Hepatocyte (in vitro differentiated cells): ENCODE results near the gene KRTAP2-1.

ENCODE experiments used
- CTCF ChIP-seq: fragments of 200-600 bp; sonication (generic); IDR thresholded peaks from 2 replicates; pipeline ENCODE4 v1.5.1; 2016; ENCODE audit warnings: antibody characterized with exemption, mild to moderate bottlenecking; ENCODE audit not compliant: poor library complexity
- EZH2phosphoT487 ChIP-seq: fragments of 200-600 bp; sonication (generic); IDR thresholded peaks from one replicate; pipeline ENCODE4 v1.6.1; 2018; ENCODE audit warnings: antibody characterized with exemption, mild to moderate bottlenecking, low read depth, moderate library complexity; ENCODE audit not compliant: unreplicated experiment, severe bottlenecking

- TF ChIP-seq CTCF (no peak), EZH2phosphoT487 (no peak)
Observed at GRCh38 chr17:41003926-41004325, 43.2 kb downstream of the KRTAP2-1 start.
